Body of pancreas (tissue), 4 donors: ENCODE results near the gene MGAT4A.

ENCODE experiments used
- CTCF ChIP-seq, 7 experiments: fragments of 450-650 bp in 4 of 7; fragments of 200-600 bp in 3 of 7; sonication (generic) in 3 of 7; IDR thresholded peaks; one replicate each; pipeline ENCODE4 v1.5.1; 2016 to 2019; ENCODE audit warnings: antibody characterized with exemption in 7 of 7
- POLR2A ChIP-seq, 3 donors: fragments of 450-650 bp; IDR thresholded peaks; one replicate each; pipeline ENCODE4 v1.6.1; 2016; ENCODE audit warnings: antibody characterized with exemption in 3 of 3, mild to moderate bottlenecking in 2 of 3

DNA sequence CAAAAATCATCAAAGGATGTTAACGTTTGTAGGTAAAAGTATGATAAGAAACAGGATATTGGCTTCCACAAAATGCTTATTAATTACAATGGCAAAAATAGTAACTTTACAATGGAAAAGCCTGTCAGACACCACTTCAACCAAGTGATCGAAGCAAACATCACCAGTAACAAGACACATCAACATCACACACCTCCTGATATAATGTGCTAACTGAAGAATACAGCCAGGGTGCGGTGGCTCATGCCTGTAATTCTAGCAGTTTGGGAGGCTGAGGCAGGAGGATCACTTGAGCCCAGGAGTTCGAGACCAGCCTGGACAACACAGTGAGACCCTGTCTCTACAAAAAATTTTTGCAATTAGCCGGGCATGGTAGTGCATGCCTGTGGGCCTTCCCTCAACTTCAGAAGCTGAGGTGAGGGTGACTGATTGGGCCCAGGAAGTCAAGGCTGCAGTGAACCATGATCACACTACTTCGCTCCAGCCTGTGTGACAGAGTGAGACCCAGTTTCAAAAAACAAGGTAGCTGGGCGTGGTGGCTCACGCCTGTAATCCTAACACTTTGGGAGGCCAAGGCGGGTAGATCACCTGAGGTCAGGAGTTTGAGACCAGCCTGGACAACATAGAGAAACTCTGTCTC, 15.0 kb downstream of the MGAT4A start:
- no peak for TF ChIP-seq CTCF (IDR thresholded peaks at IDR 0.05)
- TF ChIP-seq POLR2A (IDR thresholded peaks at IDR 0.05), result no peak
